GM18519 (cell line): ENCODE measurements around the gene GABBR2.

Source experiments
- ATAC-seq: cut with Tn5 transposase; IDR thresholded peaks from one replicate; pipeline ENCODE4 v1.9.1; 2021; ENCODE audit warnings: mild to moderate bottlenecking, moderate library complexity; ENCODE audit not compliant: unreplicated experiment, low FRiP score

Gene GABBR2

DNA sequence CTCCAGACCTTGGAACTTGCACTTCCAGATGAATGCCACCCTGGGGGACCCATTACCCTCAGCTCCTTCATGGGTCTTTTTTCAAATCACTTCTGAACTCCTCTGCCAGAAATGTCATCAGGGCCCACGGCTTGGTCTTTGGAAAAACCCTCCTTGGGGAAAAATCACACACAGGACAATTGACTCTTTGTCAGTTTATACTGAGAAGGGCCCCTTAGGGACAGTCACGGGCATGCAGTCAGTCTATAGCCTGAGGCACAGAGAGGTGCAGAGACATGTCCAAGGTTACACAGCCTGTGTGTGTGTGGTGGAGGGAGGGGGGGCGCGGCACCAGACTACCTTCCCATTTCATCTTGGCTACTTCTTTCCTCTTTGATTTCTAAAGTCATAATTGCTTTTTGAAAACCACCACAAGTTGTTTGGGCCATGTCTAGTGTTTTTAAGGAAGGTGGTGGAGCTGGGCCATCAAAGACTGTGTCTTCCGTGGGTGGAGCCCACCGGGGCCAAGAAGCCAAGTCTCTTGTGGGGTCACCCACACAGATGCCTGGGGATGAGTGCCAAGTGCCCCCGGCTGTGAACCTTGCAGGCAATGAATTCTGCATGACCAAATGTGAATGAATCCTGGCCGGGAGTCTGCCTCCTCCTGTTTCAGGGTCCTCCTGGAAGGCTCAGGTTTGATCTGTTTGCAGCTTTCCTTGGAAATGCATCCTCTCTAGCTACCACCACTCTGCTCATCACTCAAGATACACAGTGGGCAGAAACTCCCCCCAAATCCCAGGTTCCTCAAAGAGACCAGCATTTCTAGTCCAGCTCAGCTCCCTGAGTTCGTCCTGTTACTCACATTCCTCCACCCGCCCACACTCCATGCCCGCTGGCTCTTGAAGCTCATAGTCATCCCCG is 253.2 kb downstream of the GABBR2 start:
- ATAC-seq: no peak

DNA sequence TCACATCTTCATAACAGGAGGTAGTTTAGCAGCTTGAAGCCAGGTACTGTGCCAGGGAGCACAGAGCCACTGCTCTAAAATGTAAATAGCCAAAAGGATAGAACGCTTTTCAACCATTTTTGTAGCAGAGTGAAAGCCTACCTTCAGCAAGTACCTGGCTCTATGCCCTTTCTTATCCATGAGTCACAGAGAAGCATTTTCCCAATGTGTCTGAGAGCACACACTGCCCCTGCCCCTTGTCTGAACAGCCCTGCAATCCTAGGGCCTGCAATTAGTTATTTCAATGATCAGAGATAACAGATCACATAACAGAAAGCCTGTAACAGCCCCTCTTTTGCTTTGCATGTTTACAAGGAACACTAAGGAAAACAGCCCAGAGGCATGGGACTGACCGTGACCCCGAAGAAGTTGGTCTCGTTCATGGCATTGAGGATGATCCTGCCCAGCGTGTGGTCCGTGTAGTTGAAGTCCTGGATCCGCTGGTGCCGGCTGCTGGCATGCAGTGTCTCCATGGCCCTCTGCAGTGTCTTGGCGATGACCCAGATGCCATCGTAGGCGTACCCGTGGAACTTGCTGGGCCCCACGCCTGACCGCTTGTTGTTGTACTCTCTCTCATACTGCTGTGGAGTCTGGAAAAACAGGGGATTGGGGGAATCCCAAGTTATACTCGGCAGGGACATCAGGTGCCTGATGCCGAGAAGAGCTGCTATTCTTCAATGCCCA is 255.0 kb downstream of the GABBR2 start:
- ATAC-seq: no peak

DNA sequence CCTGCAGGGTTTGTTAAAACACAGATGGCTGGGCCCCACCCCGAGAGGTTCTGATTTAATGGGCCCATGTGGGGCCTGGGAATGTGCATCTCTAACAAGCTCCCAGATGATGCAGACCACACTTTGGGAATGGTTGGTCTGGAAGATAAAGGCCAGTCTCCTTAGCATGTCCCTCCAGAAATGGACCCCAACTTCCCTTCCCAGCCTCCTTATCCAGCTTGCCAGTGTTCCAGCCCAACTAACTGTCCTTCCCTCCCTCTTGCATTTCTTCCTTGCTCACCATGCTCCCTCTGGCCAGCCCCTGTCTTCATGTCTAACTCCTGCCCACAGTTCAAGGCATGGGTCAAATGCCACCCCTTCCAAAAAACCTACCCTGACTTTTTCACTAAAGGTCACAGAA is 257.2 kb downstream of the GABBR2 start:
- no peak for ATAC-seq

DNA sequence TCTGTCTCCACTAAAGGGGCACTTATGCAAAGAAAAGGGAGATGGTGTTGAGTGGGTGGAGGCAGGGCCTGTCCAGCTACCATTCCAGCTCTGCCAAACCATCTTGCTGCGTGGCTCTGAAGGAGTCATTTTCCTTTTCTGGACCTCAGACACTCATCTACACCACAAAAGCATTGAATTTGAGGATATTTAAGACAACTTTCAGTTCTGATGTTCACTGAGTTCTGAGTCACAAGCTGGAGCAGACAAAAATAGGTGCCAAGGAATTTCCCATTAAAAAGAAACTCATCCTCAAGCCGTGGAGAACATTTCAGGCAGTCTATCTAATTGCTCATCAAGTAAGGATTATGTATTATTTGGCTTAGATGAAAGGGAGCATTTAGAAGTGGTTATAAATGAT is 258.2 kb downstream of the GABBR2 start:
- no peak for ATAC-seq

DNA sequence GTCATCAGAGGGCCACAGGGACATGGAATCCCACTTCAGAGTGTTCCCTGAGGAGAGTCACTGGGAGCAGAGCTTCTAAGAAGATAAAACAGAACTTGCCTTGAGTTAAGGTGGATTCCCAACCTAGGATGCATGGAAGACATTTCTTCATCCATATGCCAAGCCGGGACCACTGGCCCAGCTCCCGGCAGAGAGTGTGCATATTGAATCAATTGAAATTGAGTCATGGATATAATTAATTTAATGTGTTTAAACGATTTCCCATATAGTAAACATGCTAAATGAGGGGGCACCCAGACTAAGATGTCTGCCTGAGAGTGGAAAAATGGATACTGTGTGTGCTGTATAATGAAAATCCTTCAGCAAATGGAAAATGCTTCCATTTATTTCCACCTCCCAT is 258.9 kb downstream of the GABBR2 start:
- no peak for ATAC-seq

DNA sequence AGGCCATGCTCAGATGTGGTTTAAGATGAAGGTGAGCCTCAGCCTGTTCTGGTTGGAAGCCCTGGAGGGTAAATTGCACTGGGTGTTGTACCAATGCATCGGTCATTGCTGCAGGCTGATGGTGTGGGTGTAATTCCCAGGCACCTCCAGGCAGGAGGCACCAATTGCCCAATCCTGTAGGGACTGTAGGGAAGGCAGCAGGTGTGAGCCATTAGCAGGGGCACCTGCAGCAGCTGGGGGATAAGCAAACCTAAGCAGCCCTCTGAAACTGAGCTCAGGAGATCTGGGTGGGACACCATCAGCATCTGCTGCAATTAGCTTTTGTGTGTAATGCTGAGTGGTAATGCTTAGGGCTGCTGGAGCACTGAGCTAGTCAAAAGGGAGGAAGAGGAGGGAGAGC is 263.2 kb downstream of the GABBR2 start:
- no peak for ATAC-seq

DNA sequence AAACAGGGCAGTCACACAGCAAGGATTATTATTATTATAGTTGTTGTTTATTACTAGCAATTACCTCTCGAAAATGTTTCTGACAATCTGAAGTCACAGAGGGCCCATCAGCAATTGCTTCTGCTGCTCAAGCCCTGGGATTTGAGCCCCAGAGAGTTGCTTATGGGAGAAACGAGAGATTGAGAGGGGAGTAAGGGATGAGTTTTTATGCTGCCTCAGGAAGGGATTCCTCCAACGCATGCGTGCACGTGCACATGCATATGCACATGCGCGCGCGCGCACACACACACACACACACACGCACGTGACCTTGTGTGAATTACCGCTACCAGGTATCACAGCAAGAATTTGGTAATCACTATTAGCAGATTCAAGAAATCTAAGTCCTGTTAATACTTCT is 264.1 kb downstream of the GABBR2 start:
- ATAC-seq: no peak

DNA sequence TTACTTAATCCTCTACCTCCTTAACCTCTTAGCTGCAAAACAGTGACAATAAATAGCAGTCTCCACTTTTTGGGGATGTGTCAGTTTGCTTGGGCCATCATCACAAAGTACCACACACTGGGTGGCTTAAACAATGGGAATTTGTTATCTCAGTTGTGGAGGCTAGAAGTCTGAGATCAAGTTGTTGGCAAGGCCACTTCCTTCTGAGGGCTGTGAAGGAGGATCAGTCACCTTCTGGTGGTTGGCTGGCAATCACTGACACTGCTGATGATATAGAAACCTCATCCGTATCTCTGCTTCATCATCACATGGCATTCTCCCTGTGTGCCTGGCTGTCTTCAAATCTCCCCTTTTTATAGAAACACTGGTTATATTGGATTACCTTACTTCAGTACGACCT is 266.2 kb downstream of the GABBR2 start:
- ATAC-seq: no peak

DNA sequence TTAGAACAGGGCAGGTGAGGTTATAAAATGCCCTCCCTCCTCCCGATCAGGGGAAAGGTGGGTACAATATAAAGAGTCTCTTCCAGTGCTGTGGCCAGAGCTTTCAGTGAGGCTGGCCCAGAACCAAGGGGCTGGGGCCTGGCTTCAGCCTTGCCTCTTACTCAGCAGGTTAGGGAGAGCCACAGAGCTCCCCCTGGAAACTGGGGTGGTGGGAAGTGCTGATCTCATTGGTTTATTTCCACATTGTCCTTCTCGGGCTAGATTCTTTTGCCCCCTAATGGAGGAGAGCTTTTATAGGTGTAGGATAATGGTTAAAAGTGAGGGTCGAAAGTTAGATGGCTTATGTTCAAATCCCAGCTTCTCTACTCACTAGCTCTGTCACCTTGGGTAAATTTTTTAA is 266.6 kb downstream of the GABBR2 start:
- no peak for ATAC-seq

DNA sequence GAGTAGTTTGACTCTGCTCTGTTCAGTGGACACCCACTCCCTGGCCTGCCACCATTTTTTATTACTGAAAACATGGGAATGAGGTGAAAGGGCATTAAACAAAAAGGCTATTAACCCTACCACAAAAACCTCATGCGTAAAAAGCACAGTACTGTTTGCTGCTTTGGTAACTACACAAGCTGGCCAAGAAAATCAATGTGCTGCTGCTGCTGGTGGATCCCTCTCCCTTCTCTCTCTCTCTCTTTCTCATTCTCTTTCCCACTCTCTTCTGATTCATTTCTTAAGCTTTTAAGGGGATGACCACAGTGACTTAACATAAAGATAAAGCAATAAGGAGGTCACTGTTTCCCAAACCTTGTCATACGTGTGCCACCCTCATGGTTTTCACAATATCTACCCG is 270.1 kb downstream of the GABBR2 start:
- ATAC-seq: no peak

DNA sequence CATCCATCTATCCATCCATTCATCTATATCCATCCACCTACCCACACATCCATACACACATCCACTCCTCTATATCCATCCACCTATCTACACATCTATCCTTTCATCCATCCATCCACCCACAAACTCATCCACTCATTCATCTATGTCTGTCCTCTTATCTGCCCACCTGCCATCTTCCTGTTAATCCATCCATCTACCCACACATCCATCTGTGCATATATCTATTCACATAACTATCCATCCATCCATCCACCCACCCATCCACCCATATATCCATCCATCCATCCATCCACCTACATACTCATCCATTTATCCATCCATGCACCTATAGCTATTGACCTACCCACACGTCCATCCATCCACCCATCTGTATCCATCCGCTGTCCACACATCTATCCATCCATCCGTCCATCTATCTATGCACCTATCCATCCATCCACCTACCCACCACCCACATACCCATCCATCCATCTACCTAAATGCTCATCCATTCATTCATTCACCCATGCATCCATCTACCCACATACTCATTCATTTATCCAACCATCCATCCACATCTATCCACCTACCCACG is 271.2 kb downstream of the GABBR2 start:
- ATAC-seq: no peak

DNA sequence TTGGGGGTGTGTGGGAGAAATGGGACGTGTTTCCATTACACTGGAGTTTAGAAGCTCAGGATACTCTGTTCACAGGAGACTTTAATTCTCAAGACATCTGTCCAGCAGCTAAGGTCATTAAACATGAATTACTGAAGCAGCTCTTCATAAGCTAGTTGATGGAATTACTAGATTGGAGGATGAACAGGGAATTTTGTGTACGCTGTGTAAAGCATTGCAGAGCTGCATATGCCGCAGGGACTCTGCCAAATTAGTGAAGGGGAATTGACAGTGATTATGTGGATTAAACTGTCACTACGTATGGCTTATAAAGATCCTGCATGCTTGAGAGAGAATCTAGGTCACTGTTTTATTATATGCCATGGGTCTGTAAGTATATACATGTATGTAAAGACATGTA is 275.8 kb downstream of the GABBR2 start:
- ATAC-seq: no peak

DNA sequence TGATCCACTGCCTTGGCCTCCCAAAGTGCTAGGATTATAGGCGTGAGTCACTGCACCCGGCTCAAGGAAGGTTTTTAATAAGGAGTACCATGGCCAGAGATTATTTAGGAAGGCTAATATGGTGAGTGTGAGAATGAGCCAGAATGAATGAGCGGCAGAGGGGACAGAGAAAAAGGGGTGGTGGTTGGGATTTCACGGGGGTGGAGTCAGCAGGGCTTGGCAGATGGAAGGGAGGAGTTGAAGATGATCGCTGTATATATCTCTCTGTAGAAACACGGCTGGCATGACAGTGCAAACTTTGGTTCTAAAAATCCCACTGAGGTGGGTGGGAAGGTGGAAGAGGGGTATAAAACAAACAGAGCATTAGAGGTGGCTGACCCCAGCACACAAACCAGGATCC is 276.6 kb downstream of the GABBR2 start:
- no peak for ATAC-seq

DNA sequence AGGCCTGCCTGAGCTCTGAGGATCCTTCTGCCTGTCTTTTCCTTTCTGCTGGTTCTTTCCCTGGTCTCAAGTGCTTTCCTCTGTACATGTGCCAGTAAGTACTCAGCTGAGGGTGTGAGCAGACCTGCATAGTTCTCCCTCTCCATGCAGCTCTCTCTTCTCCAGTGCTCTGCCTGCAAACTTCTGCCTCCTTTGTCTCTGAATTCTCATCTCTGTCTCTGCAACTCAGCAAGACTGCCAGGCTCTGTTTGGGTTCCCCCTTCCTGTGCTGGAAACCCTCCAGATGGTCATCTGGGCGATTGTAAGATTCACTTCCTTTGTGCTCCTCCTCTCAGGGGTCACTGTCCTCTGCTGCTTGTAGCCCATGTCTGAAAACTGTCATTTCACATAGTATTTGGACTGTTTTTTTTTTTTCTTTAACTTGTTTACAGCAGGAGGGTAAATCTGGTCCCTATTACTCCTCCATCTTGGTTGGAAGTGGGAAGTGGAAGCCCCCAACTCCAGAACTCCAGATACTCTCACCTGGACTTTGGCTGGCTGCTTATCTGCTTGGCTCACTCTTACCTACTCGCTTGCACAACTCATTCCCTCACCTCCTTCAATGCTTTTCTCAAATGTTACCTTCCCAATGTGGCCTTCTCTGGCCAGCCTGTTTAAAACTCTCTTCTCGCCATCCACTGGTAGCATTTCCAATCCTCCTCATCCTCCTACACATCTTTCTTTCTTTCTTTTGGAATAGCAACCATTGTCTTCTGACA is 278.0 kb downstream of the GABBR2 start:
- ATAC-seq: no peak

DNA sequence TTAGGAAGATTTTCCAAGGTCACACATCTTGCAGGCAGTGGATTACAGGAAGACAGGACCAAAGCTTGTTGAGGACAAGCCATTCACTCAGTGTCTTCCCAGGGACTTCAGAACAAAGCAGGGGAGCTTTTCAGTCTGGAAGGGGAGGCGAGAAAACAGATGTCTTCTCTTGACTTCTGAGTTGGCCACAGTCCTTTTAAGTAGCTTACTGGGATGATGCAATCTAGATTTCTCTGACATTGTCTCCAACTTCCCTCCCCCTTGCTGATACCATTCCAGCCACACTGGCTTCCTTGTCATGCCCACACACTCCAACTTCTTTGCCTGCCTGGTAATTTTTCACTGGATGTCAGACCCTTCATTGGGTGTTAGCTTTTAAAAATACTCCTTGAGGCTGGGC is 279.1 kb downstream of the GABBR2 start:
- ATAC-seq: no peak

DNA sequence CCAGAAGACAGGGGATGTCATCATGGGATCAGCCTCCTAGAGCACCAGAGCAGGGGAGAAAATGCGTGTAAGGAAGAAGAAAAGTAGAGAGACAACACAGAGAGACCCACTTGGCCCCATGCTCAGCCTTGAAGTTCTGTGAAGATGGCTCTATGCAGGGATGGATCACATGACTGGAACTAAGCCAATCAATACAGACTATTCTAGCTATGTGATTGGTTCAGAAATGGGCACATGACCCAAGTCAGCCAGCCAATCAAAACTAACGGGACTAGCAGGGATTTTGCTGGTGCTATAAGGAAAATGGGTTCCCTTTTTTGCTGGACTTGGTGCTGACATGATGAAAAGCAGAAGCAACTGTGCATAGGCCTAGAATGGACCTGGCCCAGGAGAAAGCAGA is 280.3 kb downstream of the GABBR2 start:
- no peak for ATAC-seq

DNA sequence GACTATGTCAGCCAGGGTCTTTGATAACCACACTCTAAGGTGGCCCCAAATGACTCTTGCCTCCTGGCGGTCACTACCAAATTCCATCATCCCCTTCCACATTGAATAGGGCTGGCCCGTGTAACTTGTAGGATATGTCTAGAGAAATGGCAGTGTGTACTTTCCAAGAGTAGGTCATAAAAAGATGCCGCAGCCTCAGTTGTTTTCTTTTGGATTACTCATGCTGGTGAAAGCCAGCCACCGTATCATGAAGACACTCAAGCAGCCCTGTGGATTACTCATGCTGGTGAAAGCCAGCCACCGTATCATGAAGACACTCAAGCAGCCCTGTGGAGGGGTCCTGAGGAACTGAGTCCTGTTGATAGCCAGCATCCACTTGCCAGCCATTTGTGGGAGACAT is 281.2 kb downstream of the GABBR2 start:
- ATAC-seq: no peak

DNA sequence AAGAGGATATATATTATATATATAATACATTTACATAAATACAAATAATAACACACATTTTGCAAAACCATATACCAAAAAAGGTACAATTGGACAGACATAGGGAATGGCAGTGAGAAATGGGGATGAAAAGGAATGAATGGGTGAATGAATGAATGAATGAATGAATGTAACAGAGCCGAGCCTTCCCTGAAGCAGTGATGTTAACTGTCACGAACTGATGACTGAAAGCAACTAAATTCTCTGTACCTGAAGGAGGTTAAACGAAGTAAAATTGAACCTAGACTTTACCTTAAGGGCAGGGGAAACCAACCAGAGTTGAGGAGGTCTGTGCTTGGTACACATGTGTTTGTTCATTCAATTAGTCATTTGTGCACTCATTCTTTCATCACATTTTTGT is 283.7 kb downstream of the GABBR2 start:
- no peak for ATAC-seq

DNA sequence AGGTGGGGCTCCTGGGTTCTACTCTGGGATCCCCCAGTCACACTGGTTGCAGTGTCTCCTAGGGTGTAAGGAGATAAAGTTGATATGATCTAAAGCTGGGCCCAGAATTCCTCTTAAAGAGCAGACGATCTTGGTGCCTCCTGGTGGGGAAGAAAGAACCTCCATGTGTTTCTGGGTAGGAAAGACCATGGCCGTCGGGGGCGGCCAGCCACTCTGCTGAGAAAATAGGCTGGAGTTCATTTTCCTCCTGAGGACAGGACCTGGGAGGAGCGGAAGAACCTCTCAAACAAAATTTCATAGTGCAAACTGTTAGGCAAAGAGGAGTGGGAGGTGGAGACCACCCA is 289.5 kb downstream of the GABBR2 start:
- ATAC-seq: no peak

DNA sequence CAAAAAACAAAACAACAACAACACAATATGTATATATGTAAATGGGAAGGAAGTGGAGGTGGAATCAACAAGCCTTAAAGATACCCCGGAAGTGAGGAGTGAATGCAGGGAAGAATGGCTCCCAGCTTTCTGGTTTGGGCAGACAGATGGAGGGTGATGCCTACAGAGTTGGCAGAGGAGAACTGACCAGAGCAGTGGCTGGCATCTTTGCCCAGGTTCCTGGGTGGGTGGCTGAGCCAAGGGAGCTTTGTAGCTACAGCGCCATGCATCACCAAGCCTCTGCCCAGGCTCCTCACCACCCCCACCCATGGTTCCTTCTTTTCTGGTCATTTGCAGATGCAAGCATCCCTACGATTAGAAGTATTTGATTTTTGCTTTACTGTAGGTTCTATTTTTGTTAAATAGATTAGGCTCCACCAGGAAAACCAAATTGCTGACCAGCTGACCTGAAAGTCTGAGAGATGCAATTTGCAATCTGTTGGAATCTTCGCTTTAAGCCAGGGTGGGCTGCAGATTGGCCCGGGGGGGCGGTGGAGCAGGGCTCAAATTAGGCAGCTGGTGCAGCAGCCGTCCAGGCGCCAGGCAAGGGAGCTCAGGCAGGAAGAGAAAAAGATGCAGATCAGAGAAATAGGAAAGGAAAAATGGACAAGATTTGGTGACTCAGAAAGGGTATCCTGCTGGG is 290.0 kb downstream of the GABBR2 start:
- ATAC-seq: no peak
